ENCODE results near the gene BMPR1B.

The BMPR1B gene

DNA sequence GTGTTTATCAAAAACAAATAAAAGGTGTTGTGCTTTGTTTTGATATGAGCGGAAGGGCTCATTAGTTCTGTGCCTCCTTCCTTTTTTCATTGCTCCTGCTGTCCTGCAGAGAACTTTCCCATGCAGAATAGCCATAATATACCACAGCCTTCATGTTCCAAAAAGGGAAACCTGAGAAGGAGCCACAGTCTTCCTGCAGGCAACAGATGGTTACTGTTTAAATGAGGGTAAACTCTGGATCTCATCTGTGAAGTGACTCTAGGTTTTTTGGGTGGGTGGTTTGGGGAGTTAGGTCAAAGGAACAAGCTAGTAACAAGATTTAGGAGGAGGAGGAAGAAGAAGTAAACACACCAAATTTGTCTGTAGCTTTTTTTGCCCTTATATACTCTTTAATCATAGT, 131.8 kb downstream of the BMPR1B start:
- no peak for DNase-seq (ENCODE audit: insufficient read length)
- FAIRE-seq: no peak
- no peak for TF ChIP-seq POLR2AphosphoS5 (IDR thresholded peaks at IDR 0.05; ENCODE audit: low read depth, low read length)
- no peak for TF ChIP-seq TAF1 (IDR thresholded peaks at IDR 0.05; ENCODE audit: borderline replicate concordance, low read depth, low read length)
- TF ChIP-seq POLR2A (IDR thresholded peaks at IDR 0.05; ENCODE audit: low read depth, low read length): no peak

- FAIRE-seq: no peak
These were observed 132.2 kb downstream of the BMPR1B start for GRCh38 chr4:94889946-94890345.

DNA sequence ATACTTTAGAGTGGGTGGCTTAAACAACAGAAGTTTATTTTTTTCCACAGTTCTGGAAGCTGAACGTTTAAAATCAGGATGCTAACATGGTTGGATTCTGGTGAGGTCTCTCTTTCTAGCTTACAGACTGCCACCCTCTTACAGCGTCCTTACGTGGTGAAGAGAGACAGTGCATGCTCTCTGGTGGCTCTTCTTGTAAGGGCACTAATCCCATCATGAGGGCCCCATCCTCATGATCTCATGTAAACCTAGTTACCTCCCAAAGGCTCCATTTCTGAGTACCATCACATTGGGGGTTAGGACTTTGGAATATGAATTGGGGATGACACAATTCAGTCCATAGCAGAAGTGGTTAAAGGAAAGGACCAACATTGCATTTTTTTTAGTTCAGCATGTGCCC, 132.8 kb downstream of the BMPR1B start:
- no peak for TF ChIP-seq POLR2AphosphoS5 (IDR thresholded peaks at IDR 0.05; ENCODE audit: low read depth, low read length)
- TF ChIP-seq TAF1 (IDR thresholded peaks at IDR 0.05; ENCODE audit: borderline replicate concordance, low read depth, low read length): no peak
- no peak for TF ChIP-seq POLR2A (IDR thresholded peaks at IDR 0.05; ENCODE audit: low read depth, low read length)
- FAIRE-seq (no peak), DNase-seq (ENCODE audit: insufficient read length) (no peak)

More at GRCh38 chr4:94889946-94890345, 132.2 kb downstream of the BMPR1B start:
- TF ChIP-seq TAF1 (IDR thresholded peaks at IDR 0.05; ENCODE audit: borderline replicate concordance, low read depth, low read length) (no peak), POLR2A (IDR thresholded peaks at IDR 0.05; ENCODE audit: low read depth, low read length) (no peak)
- no peak for DNase-seq (ENCODE audit: insufficient read length)

DNA sequence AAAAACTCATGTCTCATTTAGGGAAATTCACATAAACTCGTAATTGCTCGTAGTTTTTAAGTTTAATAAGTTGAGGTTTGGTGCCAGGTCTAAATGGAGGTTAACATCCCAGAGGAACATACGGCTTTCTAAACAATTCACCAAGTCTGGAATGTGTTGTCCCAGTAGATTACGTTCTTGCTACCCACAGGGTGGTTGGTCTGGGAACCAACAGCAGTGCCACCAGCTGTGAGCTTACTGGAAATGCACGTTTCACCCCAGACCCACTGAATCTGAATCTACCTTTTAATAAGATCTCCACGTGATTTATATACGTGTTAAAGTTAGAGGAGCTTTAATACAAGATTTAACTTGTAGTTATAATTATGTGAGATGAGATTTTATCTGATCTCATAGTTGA, 134.3 kb downstream of the BMPR1B start:
- TF ChIP-seq POLR2AphosphoS5 (IDR thresholded peaks at IDR 0.05; ENCODE audit: low read depth, low read length): no peak
- TF ChIP-seq POLR2A (IDR thresholded peaks at IDR 0.05; ENCODE audit: low read depth, low read length): no peak
- TF ChIP-seq TAF1 (IDR thresholded peaks at IDR 0.05; ENCODE audit: borderline replicate concordance, low read depth, low read length): no peak
- no peak for DNase-seq (ENCODE audit: insufficient read length)
- no peak for FAIRE-seq

- FAIRE-seq (no peak), DNase-seq (ENCODE audit: insufficient read length) (no peak)
- no peak for TF ChIP-seq TAF1 (IDR thresholded peaks at IDR 0.05; ENCODE audit: borderline replicate concordance, low read depth, low read length)
- TF ChIP-seq POLR2AphosphoS5 (IDR thresholded peaks at IDR 0.05; ENCODE audit: low read depth, low read length): no peak
- no peak for TF ChIP-seq POLR2A (IDR thresholded peaks at IDR 0.05; ENCODE audit: low read depth, low read length)
These were observed 137.3 kb downstream of the BMPR1B start for GRCh38 chr4:94895081-94895480.

- DNase-seq (ENCODE audit: insufficient read length): no peak
- no peak for FAIRE-seq
- TF ChIP-seq POLR2A (IDR thresholded peaks at IDR 0.05; ENCODE audit: low read depth, low read length): no peak
- TF ChIP-seq POLR2AphosphoS5 (IDR thresholded peaks at IDR 0.05; ENCODE audit: low read depth, low read length): no peak
- no peak for TF ChIP-seq TAF1 (IDR thresholded peaks at IDR 0.05; ENCODE audit: borderline replicate concordance, low read depth, low read length)
These were observed 139.3 kb downstream of the BMPR1B start for GRCh38 chr4:94897023-94897422.

GRCh38 chr4:94905511-94905910, 147.8 kb downstream of the BMPR1B start:
- TF ChIP-seq POLR2A (IDR thresholded peaks at IDR 0.05; ENCODE audit: low read depth, low read length): no peak
- no peak for TF ChIP-seq TAF1 (IDR thresholded peaks at IDR 0.05; ENCODE audit: borderline replicate concordance, low read depth, low read length)
- TF ChIP-seq POLR2AphosphoS5 (IDR thresholded peaks at IDR 0.05; ENCODE audit: low read depth, low read length): no peak
- no peak for DNase-seq (ENCODE audit: insufficient read length)
- FAIRE-seq: no peak

- FAIRE-seq (no peak), DNase-seq (ENCODE audit: insufficient read length) (no peak)
- no peak for TF ChIP-seq POLR2A (IDR thresholded peaks at IDR 0.05; ENCODE audit: low read depth, low read length)
- TF ChIP-seq TAF1 (IDR thresholded peaks at IDR 0.05; ENCODE audit: borderline replicate concordance, low read depth, low read length): no peak
- no peak for TF ChIP-seq POLR2AphosphoS5 (IDR thresholded peaks at IDR 0.05; ENCODE audit: low read depth, low read length)
These were observed 151.9 kb downstream of the BMPR1B start for GRCh38 chr4:94909645-94910044.

- TF ChIP-seq POLR2AphosphoS5 (IDR thresholded peaks at IDR 0.05; ENCODE audit: low read depth, low read length) (no peak), TAF1 (IDR thresholded peaks at IDR 0.05; ENCODE audit: borderline replicate concordance, low read depth, low read length) (no peak), POLR2A (IDR thresholded peaks at IDR 0.05; ENCODE audit: low read depth, low read length) (no peak)
- FAIRE-seq (no peak), DNase-seq (ENCODE audit: insufficient read length) (no peak)
These were observed 153.4 kb downstream of the BMPR1B start for GRCh38 chr4:94911106-94911505.

GRCh38 chr4:94912606-94913005, 154.9 kb downstream of the BMPR1B start:
- DNase-seq (ENCODE audit: insufficient read length) (no peak), FAIRE-seq (no peak)
- TF ChIP-seq POLR2A (IDR thresholded peaks at IDR 0.05; ENCODE audit: low read depth, low read length) (no peak), TAF1 (IDR thresholded peaks at IDR 0.05; ENCODE audit: borderline replicate concordance, low read depth, low read length) (no peak), POLR2AphosphoS5 (IDR thresholded peaks at IDR 0.05; ENCODE audit: low read depth, low read length) (no peak)

DNA sequence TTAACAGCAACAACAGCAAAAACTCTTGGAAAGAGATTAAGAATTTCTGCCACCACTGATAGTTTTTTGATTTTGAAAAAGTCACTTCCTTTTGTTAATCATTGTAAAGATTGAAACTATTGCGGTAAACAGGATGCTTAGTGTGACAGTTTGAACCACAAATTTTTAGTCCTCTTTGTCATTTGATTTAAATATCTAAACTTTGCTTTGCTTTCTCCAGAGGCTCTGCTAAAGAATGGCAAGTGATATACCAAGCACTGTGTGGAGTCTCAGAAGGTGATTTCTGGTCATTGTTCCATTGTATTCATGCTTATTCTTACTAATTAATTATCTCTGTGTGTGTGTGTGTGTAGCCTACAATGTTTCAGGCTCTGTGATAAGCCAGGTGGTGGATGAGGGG, 155.6 kb downstream of the BMPR1B start:
- TF ChIP-seq POLR2AphosphoS5 (IDR thresholded peaks at IDR 0.05; ENCODE audit: low read depth, low read length): no peak
- TF ChIP-seq TAF1 (IDR thresholded peaks at IDR 0.05; ENCODE audit: borderline replicate concordance, low read depth, low read length): no peak
- TF ChIP-seq POLR2A (IDR thresholded peaks at IDR 0.05; ENCODE audit: low read depth, low read length): no peak
- FAIRE-seq (no peak), DNase-seq (ENCODE audit: insufficient read length) (no peak)

DNA sequence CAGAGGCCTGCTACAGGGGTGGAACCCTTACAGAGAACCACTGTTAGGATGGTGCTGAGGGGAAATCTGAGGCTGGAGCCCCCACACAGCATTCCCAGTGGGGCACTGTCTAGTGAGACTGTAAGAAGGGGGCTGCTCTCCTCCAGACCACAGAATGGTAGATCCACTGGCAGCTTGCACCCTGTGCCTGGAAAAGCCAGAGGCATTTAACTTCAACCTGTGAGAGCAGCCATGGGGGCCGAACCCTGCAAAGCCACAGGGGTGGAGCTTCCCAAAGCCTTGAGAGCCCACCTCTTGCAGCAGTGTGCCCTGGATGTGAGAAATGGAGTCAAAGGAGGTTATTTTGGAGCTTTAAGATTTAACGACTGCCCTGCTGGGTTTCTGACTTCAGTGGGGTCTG, 159.4 kb downstream of the BMPR1B start:
- DNase-seq (ENCODE audit: insufficient read length) (no peak), FAIRE-seq (no peak)
- TF ChIP-seq TAF1 (IDR thresholded peaks at IDR 0.05; ENCODE audit: borderline replicate concordance, low read depth, low read length): no peak
- TF ChIP-seq POLR2A (IDR thresholded peaks at IDR 0.05; ENCODE audit: low read depth, low read length): no peak
- TF ChIP-seq POLR2AphosphoS5 (IDR thresholded peaks at IDR 0.05; ENCODE audit: low read depth, low read length): no peak

DNA sequence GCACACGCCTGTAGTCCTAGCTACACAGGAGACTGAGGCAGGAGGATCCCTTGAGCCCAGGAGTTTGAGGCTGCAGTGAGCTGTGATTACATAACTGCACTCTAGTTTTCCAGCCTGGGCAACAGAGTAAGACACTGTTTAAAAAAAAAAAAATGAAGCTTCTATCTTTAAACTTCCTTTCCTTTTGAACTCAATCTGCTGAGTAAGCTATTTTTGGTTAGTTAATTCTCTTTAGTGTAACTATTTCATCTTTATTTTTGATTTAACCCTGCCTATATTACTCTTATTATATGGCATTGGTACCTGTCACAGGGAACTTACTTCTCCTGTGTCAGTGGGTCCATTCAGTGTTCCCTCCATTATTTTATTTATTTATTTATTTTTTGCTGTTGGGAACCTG, 160.8 kb downstream of the BMPR1B start:
- DNase-seq (ENCODE audit: insufficient read length): no peak
- TF ChIP-seq TAF1 (IDR thresholded peaks at IDR 0.05; ENCODE audit: borderline replicate concordance, low read depth, low read length) (no peak), POLR2AphosphoS5 (IDR thresholded peaks at IDR 0.05; ENCODE audit: low read depth, low read length) (no peak), POLR2A (IDR thresholded peaks at IDR 0.05; ENCODE audit: low read depth, low read length) (no peak)

More for the DNA sequence above, 160.8 kb downstream of the BMPR1B start:
- FAIRE-seq: no peak

Data from GM12892 (cell line).